ENCODE data around the gene CFAP97.
A peak's percentile ranks its signal among the peaks of the same experiment; 100 is the strongest.

Gene CFAP97

DNA sequence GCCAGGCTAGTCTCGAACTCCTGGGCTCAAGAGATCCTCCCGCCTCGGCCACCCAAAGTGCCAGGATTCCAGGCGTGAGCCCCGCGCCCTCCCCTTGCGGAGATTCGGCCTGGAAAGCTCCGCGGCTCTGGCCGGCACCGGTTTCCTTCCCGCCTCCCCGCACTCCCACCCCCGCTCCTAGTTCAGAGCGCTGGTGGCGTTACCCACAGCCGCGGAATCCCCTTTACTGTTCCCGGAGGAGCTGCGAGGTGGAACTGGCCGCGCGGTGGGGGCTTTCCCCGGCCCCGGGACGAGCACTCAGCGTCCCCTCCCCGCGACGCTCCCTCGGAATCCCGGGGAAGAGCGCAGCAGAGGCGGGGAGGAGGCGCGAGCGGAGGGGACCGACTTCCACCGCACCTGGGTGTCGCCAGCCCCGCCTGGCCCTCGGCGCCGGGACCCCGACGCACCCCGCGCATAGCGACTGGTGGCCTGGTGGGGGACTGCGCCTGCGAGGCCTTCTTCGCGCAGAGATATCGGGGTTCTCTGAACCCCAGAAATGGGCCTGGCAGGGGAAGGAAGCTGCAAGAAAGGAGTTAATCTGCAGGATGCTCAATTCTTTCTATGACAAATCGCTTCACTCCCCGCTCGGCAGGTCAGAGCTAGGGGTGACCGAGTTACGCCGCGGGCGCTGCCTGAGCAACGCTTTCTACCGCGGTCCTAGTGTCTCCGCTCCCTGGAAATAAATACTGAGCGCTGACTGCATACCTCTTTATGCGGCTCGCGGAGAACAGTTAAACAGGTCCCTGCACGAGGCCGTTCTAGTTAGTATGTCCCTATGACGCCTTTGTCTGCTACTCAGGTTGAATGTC, 75.3 kb downstream of the CFAP97 start:
- TF ChIP-seq, protein P1, sequence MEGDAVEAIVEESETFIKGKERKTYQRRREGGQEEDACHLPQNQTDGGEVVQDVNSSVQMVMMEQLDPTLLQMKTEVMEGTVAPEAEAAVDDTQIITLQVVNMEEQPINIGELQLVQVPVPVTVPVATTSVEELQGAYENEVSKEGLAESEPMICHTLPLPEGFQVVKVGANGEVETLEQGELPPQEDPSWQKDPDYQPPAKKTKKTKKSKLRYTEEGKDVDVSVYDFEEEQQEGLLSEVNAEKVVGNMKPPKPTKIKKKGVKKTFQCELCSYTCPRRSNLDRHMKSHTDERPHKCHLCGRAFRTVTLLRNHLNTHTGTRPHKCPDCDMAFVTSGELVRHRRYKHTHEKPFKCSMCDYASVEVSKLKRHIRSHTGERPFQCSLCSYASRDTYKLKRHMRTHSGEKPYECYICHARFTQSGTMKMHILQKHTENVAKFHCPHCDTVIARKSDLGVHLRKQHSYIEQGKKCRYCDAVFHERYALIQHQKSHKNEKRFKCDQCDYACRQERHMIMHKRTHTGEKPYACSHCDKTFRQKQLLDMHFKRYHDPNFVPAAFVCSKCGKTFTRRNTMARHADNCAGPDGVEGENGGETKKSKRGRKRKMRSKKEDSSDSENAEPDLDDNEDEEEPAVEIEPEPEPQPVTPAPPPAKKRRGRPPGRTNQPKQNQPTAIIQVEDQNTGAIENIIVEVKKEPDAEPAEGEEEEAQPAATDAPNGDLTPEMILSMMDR (IDR thresholded peaks at IDR 0.05; ENCODE audit: unreplicated experiment in 3 of 3) = peak in 2 of 3 experiments; percentile 23 to 26
- Mint-ChIP-seq H3K9me3 (peaks cover 3% of the 10 kb centered on the region), H3K27ac (peak overlapping the region in 2 of 3 experiments; percentile 1 to 21), H3K4me1 (peaks cover 5% of the 10 kb centered on the region), H3K36me3 (ENCODE audit: low read depth) (no peaks in the 10 kb centered on the region), H3K27me3 (ENCODE audit: low read depth) (peaks cover 30% of the 10 kb centered on the region), H3K4me3 (peak overlapping the region; percentile 85 to 87 (median 86))

DNA sequence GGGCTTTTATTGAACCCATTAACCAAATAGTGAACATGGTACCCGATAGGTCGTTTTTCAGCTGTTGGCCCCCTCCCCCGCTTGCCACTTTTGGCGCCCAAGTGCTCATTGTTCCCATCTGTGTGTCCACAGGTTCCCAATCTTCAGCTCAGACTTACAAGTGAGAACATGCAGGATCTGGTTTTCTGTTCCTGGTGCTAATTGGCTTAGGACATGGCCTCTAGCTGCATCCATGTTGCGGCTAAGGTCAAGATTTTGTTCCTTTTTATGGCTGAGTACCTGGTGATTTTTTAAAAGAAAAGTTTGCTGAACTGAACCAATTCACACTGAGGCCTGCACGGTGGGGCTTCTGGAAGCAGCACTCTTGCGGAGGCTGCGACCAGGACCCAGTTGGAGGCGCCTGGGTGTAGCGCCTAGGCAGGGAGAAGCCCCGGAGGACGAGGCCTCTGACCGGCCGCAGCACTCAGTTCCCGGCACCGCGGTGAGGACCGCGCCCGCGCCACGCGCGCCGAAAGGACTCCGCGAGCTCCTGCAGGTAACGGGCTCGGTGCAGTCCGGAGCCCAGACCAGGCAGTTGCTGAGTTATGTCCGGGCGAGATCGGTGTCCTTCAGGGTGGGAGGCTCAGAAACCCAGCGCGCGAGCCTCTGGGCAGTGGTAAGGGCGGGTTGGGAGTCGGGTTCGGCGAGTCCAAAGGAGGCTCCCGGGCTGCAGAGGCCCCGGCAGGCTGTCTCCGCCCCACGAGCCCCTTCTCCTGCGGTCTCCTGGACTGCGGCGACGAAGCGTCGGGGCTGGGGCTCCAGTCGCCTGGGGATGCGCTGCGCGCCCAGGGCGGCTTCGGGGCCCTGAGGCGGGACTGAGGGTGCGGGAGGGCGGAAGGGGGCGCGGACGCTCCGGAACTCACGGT, 76.5 kb downstream of the CFAP97 start:
- TF ChIP-seq, protein P1 (IDR thresholded peaks at IDR 0.05; ENCODE audit: unreplicated experiment in 3 of 3) = no peak
- Mint-ChIP-seq H3K27me3 (ENCODE audit: low read depth) (peaks cover 34% of the 10 kb centered on the region), H3K4me3 (peak overlapping the region; percentile 85 to 86 (median 86)), H3K4me1 (peaks cover 5% of the 10 kb centered on the region), H3K27ac (no peak overlapping the region), H3K36me3 (ENCODE audit: low read depth) (no peaks in the 10 kb centered on the region), H3K9me3 (peaks cover 3% of the 10 kb centered on the region)

DNA sequence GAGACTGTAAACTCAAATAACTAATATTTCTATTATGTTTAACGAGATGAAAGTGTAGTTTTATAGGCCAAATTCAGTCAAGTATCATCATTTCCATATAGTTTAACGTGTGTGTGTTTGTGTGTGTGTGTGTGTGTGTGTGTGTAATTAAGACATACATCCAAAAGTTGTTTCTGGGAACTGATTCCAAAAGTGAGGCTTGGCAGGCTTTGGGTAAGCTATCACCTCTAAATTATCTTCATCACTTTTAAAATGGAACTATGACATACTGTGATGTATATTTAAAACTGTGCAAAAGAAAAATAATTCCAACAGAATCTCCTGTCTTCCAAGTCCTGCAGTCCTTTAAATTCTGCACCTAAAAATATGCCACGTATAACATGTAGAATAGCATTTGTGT, 79.8 kb downstream of the CFAP97 start:
- Mint-ChIP-seq H3K27ac (no peak overlapping the region), H3K4me3 (no peak overlapping the region), H3K4me1 (peaks cover 13% of the 10 kb centered on the region), H3K36me3 (ENCODE audit: low read depth) (no peaks in the 10 kb centered on the region), H3K27me3 (ENCODE audit: low read depth) (peaks cover 26% of the 10 kb centered on the region), H3K9me3 (peaks cover 3% of the 10 kb centered on the region)
- TF ChIP-seq, protein P1 (IDR thresholded peaks at IDR 0.05; ENCODE audit: unreplicated experiment in 3 of 3) = no peak

DNA sequence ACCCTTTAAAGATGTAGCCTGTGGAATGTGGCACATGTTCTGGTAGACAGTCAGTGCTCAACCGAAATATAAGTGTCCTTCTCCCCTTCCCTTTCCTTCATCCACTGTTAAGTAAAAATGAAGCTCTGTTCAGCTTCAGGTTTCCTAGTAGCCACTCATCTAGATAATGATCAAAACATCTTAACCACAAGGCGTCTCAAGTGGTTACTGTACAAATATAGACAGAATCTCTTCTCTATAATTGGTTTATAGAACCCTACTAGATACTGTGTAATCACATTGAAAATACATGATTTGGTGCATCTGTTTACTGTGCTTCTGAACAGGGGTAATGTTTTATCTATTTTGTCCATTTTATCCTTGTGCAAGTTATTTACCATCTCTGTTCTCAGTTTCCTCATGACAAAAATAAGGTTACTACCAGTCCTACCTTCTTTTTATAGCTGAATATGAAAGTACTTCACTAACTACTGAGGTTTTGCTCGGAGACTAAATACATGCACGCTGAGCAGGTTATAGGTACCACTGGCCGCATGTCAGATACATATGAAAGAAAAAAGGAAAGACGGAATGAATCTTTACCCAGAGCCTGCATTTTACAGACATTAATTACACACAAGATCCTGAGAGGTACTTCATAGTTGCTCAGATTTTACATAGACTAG, 81.0 kb downstream of the CFAP97 start:
- H3K4me1 Mint-ChIP-seq = peaks cover 15% of the 10 kb centered on the region

DNA sequence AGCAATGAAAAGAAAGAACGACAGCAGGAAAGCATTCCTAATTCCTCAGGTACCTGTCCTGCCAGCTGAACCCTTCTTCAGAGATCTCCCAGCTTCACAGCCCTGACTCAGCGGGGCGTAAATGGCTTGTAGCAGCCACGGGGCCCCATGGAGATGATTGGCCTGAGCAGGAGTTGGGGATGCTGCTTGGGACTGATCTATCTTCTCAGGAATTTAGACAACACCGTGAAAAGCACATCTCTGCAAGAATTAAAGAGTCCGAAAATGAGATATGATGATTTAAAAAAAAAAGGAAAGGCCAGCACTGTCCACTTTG, 83.2 kb downstream of the CFAP97 start:
- Mint-ChIP-seq H3K4me3 (no peak overlapping the region), H3K27me3 (ENCODE audit: low read depth) (peaks cover 9% of the 10 kb centered on the region), H3K4me1 (peaks cover 32% of the 10 kb centered on the region), H3K9me3 (peaks cover 3% of the 10 kb centered on the region), H3K27ac (peak overlapping the region in 2 of 3 experiments; percentile 54 to 65), H3K36me3 (ENCODE audit: low read depth) (no peaks in the 10 kb centered on the region)
- TF ChIP-seq, protein P1 (IDR thresholded peaks at IDR 0.05; ENCODE audit: unreplicated experiment in 3 of 3) = no peak

More for the DNA sequence above, 81.0 kb downstream of the CFAP97 start:
- H3K27ac Mint-ChIP-seq = no peak overlapping the region
- H3K4me3 Mint-ChIP-seq = no peak overlapping the region
- H3K36me3 Mint-ChIP-seq (ENCODE audit: low read depth) = no peaks in the 10 kb centered on the region
- H3K9me3 Mint-ChIP-seq = peaks cover 3% of the 10 kb centered on the region
- TF ChIP-seq, protein P1 (IDR thresholded peaks at IDR 0.05; ENCODE audit: unreplicated experiment in 3 of 3) = no peak
- peaks cover 21% of the 10 kb centered on the region for H3K27me3 Mint-ChIP-seq (ENCODE audit: low read depth)
